Natural killer cell treated with Interleukin-12 subunit alpha and Interleukin-12 subunit beta and Interleukin-15 and Interleukin-18, amount 100 ng/mL, for 72 hours (primary cell): Measurements from ENCODE around the gene BRDT. TPM values are rescaled to one million over a fixed set of nuclear protein-coding genes. Genes with fewer than 3 reads are reported as not detected.

ENCODE experiments used
- total RNA-seq, 2 donors: library from RNA; stranded (reverse); gene quantifications; one replicate each; pipeline ENCODE4 v1.2.3, GENCODE V29; 2022

BRDT gene
- total RNA-seq, 2 donors from 2014 or later, result not detected

Other genes with a start within 250 kb of the BRDT start
- 100 to 1,000 TPM in 1 of 2 donors, 10 to 100 TPM in 1; 67.6 to 157 TPM for gene TGFBR3, start 63.2 kb upstream of the BRDT start, total RNA-seq
- gene EPHX4, start 80.6 kb downstream of the BRDT start, total RNA-seq, result 1 to 10 TPM in 1 of 2 donors, under 1 TPM in 1; 0.26 to 2.1 TPM
- gene SETSIP, start 126.0 kb downstream of the BRDT start, total RNA-seq, result not detected
- 1 to 10 TPM in 1 of 2 donors, under 1 TPM in 1; 0.67 to 1.3 TPM for gene BTBD8, start 130.9 kb downstream of the BRDT start, total RNA-seq